DOHH2 (cell line): Measurements from ENCODE around the gene DLEC1.

Experiments used
- H3F3A ChIP-seq: fragments of 200-600 bp; sonication (generic), shearing (Covaris generic); 2 replicates; pipeline ENCODE4 v1.6.0; 2016; ENCODE audit warnings: antibody characterized with exemption, mild to moderate bottlenecking; ENCODE audit not compliant: control insufficient read depth, insufficient read depth
- H3K27ac ChIP-seq: fragments of 200-600 bp; sonication (generic); 2 replicates; pipeline ENCODE4 v1.5.1; 2014; ENCODE audit warnings: low read depth, mild to moderate bottlenecking, low read length, moderate library complexity
- H3K27me3 ChIP-seq: fragments of 200-600 bp; sonication (generic); 2 replicates; pipeline ENCODE4 v1.6.1; 2014; ENCODE audit warnings: mild to moderate bottlenecking, low read length, mixed read lengths; ENCODE audit not compliant: control insufficient read depth
- H3K36me3 ChIP-seq: fragments of 200-600 bp; sonication (generic); 2 replicates; pipeline ENCODE4 v1.6.1; 2014; ENCODE audit warnings: mild to moderate bottlenecking, low read length, moderate library complexity, mixed read lengths; ENCODE audit not compliant: control insufficient read depth
- H3K4me1 ChIP-seq: fragments of 200-600 bp; sonication (generic); 2 replicates; pipeline ENCODE4 v1.6.1; 2014; ENCODE audit warnings: mild to moderate bottlenecking, low read length, mixed read lengths; ENCODE audit not compliant: control insufficient read depth
- H3K4me2 ChIP-seq: fragments of 200-600 bp; sonication (generic); 2 replicates; pipeline ENCODE4 v1.6.0; 2014; ENCODE audit warnings: mild to moderate bottlenecking, low read length, moderate library complexity
- H3K4me3 ChIP-seq: fragments of 200-600 bp; sonication (generic); 2 replicates; pipeline ENCODE4 v1.5.1; 2014; ENCODE audit warnings: mild to moderate bottlenecking, low read length, mixed read lengths
- H3K79me2 ChIP-seq: fragments of 200-600 bp; sonication (generic); 2 replicates; pipeline ENCODE4 v1.6.1; 2014; ENCODE audit warnings: mild to moderate bottlenecking, low read length, mixed read lengths; ENCODE audit not compliant: control insufficient read depth
- H3K9me2 ChIP-seq: fragments of 200-600 bp; sonication (generic); replicated peaks from 2 replicates; pipeline ENCODE4 v1.6.1; 2014; ENCODE audit warnings: mild to moderate bottlenecking, low read length, mixed read lengths; ENCODE audit not compliant: control insufficient read depth
- H3K9me3 ChIP-seq: fragments of 200-600 bp; sonication (generic); 2 replicates; pipeline ENCODE4 v1.6.1; 2014; ENCODE audit warnings: antibody characterized with exemption, low read length, mixed read lengths; ENCODE audit not compliant: control insufficient read depth, insufficient read depth
- H4K20me1 ChIP-seq: fragments of 200-600 bp; sonication (generic); 2 replicates; pipeline ENCODE4 v1.6.0; 2014; ENCODE audit warnings: low read depth, mild to moderate bottlenecking, antibody characterized with exemption, low read length, moderate library complexity; ENCODE audit not compliant: control insufficient read depth, insufficient read depth
- EZH2phosphoT487 ChIP-seq: fragments of 200-600 bp; sonication (generic); IDR thresholded peaks from 2 replicates; pipeline ENCODE4 v1.6.1; 2017; ENCODE audit warnings: borderline replicate concordance, mild to moderate bottlenecking, antibody characterized with exemption, low read length, moderate library complexity, mixed read lengths
- TF ChIP-seq, protein P1 (sequence below): fragments of 200-600 bp; sonication (generic); IDR thresholded peaks from one replicate; pipeline ENCODE4 v1.5.1; 2014; ENCODE audit warnings: antibody characterized with exemption, mild to moderate bottlenecking, low read depth, low read length; ENCODE audit not compliant: poor library complexity, severe bottlenecking

The DLEC1 gene

DNA sequence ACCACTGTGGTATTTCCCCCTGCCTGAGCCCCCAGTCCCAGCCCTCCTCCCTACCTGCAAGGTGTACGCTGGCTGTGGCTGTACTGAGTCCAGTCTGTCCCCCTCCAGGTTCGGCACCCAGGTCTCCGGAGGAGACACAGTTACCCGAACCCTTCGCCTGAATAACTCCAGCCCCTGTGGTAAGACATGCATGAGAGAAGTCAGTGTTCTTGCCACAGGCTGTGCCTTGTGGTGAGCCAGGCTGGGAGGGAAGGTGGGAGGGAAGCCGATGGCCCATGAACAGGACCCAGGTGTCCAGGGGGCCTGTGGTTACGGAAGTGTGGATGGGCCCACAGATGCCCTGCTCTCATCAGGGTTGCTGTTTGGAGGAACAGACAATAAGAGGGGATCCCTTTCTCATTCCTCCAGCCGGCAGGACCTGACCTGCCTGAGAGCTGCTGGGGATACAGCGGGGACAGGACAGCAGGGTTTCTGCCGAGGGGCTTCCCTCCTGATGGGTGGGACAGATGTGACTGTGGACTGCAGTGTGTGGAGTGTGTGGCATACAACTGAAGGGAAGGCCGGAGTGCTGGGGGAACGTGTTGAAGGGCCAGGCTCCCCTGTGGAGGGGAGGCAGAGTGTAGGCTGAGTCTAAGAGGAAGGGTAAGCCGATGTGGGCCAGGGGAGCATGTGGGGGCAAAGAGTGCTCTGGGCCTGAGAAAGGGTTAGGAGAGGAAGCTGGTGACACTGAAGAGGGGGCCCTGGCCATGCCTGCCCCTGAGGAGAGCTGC, 76.1 kb downstream of the DLEC1 start:
- no peaks in the 10 kb centered on the region for H3F3A ChIP-seq
- H3K79me2 ChIP-seq, result no peaks in the 10 kb centered on the region
- TF ChIP-seq EZH2phosphoT487, result no peak
- TF ChIP-seq, protein P1, sequence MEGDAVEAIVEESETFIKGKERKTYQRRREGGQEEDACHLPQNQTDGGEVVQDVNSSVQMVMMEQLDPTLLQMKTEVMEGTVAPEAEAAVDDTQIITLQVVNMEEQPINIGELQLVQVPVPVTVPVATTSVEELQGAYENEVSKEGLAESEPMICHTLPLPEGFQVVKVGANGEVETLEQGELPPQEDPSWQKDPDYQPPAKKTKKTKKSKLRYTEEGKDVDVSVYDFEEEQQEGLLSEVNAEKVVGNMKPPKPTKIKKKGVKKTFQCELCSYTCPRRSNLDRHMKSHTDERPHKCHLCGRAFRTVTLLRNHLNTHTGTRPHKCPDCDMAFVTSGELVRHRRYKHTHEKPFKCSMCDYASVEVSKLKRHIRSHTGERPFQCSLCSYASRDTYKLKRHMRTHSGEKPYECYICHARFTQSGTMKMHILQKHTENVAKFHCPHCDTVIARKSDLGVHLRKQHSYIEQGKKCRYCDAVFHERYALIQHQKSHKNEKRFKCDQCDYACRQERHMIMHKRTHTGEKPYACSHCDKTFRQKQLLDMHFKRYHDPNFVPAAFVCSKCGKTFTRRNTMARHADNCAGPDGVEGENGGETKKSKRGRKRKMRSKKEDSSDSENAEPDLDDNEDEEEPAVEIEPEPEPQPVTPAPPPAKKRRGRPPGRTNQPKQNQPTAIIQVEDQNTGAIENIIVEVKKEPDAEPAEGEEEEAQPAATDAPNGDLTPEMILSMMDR, result no peak
- peaks cover 4% of the 10 kb centered on the region; the same call in 1 of the 2 replicates for H3K4me1 ChIP-seq
- no peak overlapping the region for H3K27ac ChIP-seq
- H3K4me2 ChIP-seq, result no peak overlapping the region
- H3K9me2 ChIP-seq, result no peaks in the 10 kb centered on the region
- no peak overlapping the region for H3K4me3 ChIP-seq
- no peaks in the 10 kb centered on the region for H4K20me1 ChIP-seq
- H3K27me3 ChIP-seq, result peaks cover 8% of the 10 kb centered on the region; the same call in 1 of the 2 replicates
- H3K36me3 ChIP-seq, result no peaks in the 10 kb centered on the region
- H3K9me3 ChIP-seq, result no peaks in the 10 kb centered on the region

DNA sequence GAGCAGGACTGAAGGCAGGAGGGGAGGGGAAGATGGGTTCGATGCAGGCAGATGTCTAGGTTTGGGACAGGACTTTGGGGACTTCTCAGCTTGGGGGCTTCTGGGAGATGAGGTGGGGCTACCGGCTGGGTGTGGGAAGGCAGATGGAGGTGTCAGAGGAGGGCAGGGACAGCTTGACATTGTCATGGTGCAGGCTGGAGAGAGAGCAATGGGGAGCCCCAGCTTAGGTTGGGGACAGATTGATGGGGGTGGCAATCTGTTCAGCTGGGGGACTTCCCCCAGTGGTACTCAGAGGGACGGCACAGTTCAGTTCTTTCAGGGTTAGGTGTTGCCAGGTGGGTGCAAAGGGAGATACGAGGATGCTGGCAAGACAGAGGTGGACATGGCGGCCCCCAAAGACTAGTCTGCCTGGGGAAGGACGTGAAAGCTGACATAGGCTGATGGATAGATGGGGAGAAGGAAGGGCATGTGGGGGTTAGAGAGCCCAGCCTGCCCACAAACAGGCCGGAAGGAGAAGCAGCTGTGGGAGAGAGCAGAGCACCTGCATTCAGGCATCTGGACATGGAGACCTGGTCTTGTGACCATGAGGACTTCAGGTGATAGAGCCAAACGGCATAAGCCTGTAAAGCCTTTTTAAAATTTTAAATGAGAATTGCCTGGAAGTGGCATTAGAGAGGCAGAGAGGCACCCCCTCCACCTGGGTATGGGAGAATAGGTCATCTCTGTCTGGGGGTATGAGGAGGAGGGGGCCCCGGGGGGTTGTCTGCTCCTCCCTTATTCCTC, 76.8 kb downstream of the DLEC1 start:
- Histone ChIP-seq H3K4me2 (no peak overlapping the region), H3K9me3 (no peaks in the 10 kb centered on the region), H4K20me1 (no peaks in the 10 kb centered on the region), H3K4me3 (no peak overlapping the region), H3F3A (no peaks in the 10 kb centered on the region), H3K27ac (no peak overlapping the region), H3K36me3 (no peaks in the 10 kb centered on the region), H3K27me3 (peaks cover 8% of the 10 kb centered on the region; the same call in 1 of the 2 replicates), H3K9me2 (no peaks in the 10 kb centered on the region), H3K79me2 (no peaks in the 10 kb centered on the region), H3K4me1 (peaks cover 4% of the 10 kb centered on the region; the same call in 1 of the 2 replicates)
- TF ChIP-seq EZH2phosphoT487, result no peak
- TF ChIP-seq, protein P1, result no peak

DNA sequence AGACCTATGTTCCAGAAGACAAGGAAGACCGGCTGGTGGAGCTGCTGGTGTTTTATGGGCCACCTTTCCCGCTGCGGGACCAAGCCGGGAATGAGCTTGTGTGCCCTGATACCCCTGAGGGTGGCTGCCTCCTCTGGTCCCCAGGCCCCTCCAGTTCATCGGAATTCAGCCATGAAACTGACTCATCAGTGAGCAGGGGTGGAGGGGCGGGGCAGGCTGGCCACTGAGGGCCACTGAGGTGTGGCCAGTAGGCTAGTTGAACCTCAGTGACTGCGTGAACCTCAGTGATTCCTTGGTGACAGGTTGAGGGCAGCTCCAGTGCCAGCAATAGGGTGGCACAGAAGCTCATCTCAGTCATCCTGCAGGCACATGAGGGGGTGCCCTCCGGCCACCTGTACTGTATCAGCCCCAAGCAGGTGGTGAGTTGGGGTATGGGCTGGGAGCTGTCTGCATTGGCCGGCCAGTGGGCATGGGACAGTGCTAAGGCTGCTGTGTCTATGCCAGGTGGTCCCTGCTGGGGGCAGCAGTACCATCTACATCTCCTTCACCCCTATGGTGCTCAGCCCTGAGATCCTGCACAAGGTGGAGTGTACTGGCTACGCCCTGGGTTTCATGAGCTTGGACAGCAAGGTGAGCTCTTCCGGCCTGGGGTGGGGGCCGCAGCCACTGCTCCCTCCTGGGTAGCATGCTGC, 77.6 kb downstream of the DLEC1 start:
- no peaks in the 10 kb centered on the region for H3F3A ChIP-seq
- H3K27ac ChIP-seq, result no peak overlapping the region
- TF ChIP-seq, protein P1, result peak; percentile 41
- TF ChIP-seq EZH2phosphoT487, result no peak
- no peaks in the 10 kb centered on the region for H3K79me2 ChIP-seq
- H4K20me1 ChIP-seq, result no peaks in the 10 kb centered on the region
- peaks cover 3% of the 10 kb centered on the region; the same call in 1 of the 2 replicates for H3K36me3 ChIP-seq
- no peak overlapping the region for H3K4me2 ChIP-seq
- H3K9me3 ChIP-seq, result no peaks in the 10 kb centered on the region
- H3K4me3 ChIP-seq, result no peak overlapping the region
- no peaks in the 10 kb centered on the region for H3K9me2 ChIP-seq
- peaks cover 8% of the 10 kb centered on the region; the same call in 1 of the 2 replicates for H3K27me3 ChIP-seq
- H3K4me1 ChIP-seq, result peaks cover 4% of the 10 kb centered on the region; the same call in 1 of the 2 replicates
